ENCODE data around the gene C16orf96. TPM values are rescaled to one million over a fixed set of nuclear protein-coding genes. Genes with fewer than 3 reads are reported as not detected.
A peak's percentile ranks its signal among the peaks of the same experiment; 100 is the strongest.

The C16orf96 gene
- total RNA-seq, 1 donor from 2014 or later = 0.11 TPM

GRCh38 chr16:4599545-4599944 is 43.4 kb downstream of the C16orf96 start:
- no peak for DNase-seq (ENCODE audit: low read depth)

GRCh38 chr16:4601036-4601863 is 45.1 kb downstream of the C16orf96 start:
- DNase-seq (ENCODE audit: low read depth) = peak; percentile 42

GRCh38 chr16:4601864-4602186 is 45.7 kb downstream of the C16orf96 start:
- no peak for DNase-seq (ENCODE audit: low read depth)

- DNase-seq (ENCODE audit: low read depth) = no peak
Observed at GRCh38 chr16:4602331-4602730, 46.2 kb downstream of the C16orf96 start.

GRCh38 chr16:4603624-4604170 is 47.6 kb downstream of the C16orf96 start:
- DNase-seq (ENCODE audit: low read depth) = no peak

GRCh38 chr16:4604401-4604800 is 48.3 kb downstream of the C16orf96 start:
- no peak for DNase-seq (ENCODE audit: low read depth)

GRCh38 chr16:4606354-4606753 is 50.2 kb downstream of the C16orf96 start:
- no peak for DNase-seq (ENCODE audit: low read depth)

- DNase-seq (ENCODE audit: low read depth) = no peak
Observed at GRCh38 chr16:4607841-4608703, 51.9 kb downstream of the C16orf96 start.

- no peak for DNase-seq (ENCODE audit: low read depth)
Observed at GRCh38 chr16:4608704-4608980, 52.5 kb downstream of the C16orf96 start.

GRCh38 chr16:4609200-4610010 is 53.3 kb downstream of the C16orf96 start:
- DNase-seq (ENCODE audit: low read depth) = no peak

- no peak for DNase-seq (ENCODE audit: low read depth)
Observed at GRCh38 chr16:4610011-4611005, 54.2 kb downstream of the C16orf96 start.

- DNase-seq (ENCODE audit: low read depth) = no peak
Observed at GRCh38 chr16:4611337-4612021, 55.3 kb downstream of the C16orf96 start.

GRCh38 chr16:4612474-4612931 is 56.4 kb downstream of the C16orf96 start:
- DNase-seq (ENCODE audit: low read depth) = no peak

- no peak for DNase-seq (ENCODE audit: low read depth)
Observed at GRCh38 chr16:4612977-4613635, 57.0 kb downstream of the C16orf96 start.

GRCh38 chr16:4613636-4614570 is 57.8 kb downstream of the C16orf96 start:
- DNase-seq (ENCODE audit: low read depth) = no peak

- DNase-seq (ENCODE audit: low read depth) = peak; percentile 88
Observed at GRCh38 chr16:4614571-4615383, 58.6 kb downstream of the C16orf96 start, which contains the start of gene UBALD1. UBALD1 (minus strand) TSS chr16:4614888; CDS start chr16:4614797, 91 bp downstream.
